GM12864 (cell line): Measurements from ENCODE around the gene TENM3.

Experiments used
- DNase-seq: peaks from one replicate; pipeline ENCODE4 v3.0.0-alpha.2; 2011; ENCODE audit warnings: low read depth
- H3K4me3 ChIP-seq: 2 replicates; pipeline ENCODE4 v1.5.1; 2011; ENCODE audit warnings: mild to moderate bottlenecking, low read depth, low read length, control low read depth
- TF ChIP-seq, protein P1 (sequence below): IDR thresholded peaks from 2 replicates; pipeline ENCODE4 v1.5.1; 2011; ENCODE audit warnings: low read depth, mild to moderate bottlenecking, moderate library complexity, low read length, control low read depth, inconsistent platforms; ENCODE audit errors: missing control alignments

The TENM3 gene

DNA sequence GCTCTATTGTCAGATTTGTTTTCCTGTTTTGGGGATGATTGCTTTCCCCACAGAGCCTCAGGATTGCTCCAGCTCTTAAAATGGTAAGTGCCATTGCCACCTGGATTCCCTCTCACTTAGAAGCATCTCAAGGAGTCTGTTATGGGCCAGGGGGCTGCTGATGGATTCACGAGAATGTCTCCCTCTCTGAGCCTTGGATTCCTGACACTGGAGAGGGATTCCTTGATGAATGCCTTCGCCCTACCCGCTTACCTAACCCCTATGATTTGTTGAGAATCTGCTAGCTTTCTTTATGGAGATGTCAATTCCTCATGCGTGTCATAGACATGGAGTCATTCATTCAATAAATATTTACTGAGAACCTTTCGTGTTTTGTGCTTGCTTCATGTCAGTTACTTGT, 36.9 kb upstream of the TENM3 start:
- no peak for DNase-seq
- TF ChIP-seq, protein P1, sequence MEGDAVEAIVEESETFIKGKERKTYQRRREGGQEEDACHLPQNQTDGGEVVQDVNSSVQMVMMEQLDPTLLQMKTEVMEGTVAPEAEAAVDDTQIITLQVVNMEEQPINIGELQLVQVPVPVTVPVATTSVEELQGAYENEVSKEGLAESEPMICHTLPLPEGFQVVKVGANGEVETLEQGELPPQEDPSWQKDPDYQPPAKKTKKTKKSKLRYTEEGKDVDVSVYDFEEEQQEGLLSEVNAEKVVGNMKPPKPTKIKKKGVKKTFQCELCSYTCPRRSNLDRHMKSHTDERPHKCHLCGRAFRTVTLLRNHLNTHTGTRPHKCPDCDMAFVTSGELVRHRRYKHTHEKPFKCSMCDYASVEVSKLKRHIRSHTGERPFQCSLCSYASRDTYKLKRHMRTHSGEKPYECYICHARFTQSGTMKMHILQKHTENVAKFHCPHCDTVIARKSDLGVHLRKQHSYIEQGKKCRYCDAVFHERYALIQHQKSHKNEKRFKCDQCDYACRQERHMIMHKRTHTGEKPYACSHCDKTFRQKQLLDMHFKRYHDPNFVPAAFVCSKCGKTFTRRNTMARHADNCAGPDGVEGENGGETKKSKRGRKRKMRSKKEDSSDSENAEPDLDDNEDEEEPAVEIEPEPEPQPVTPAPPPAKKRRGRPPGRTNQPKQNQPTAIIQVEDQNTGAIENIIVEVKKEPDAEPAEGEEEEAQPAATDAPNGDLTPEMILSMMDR: no peak
- no peak overlapping the region for H3K4me3 ChIP-seq

DNA sequence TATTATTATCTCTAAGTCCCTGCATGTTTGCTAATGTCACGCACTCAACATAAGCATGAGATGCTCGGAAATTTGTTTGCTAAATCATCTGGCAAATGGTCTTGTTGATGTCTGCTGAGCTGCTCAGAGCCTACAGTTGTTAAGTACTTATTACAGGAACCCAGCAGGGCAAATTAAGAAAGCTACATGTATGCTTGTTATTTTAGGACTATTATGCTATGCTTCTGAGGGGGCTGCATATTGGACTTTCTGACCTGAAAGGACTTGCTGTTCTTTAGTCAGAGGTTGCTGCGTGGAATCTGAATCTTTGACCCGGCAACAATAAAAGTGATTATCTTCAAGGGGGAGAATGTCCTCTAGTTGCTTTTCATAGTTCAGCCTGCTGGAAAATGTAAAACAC, 36.3 kb upstream of the TENM3 start:
- no peak overlapping the region for H3K4me3 ChIP-seq
- no peak for DNase-seq
- TF ChIP-seq, protein P1: no peak

DNA sequence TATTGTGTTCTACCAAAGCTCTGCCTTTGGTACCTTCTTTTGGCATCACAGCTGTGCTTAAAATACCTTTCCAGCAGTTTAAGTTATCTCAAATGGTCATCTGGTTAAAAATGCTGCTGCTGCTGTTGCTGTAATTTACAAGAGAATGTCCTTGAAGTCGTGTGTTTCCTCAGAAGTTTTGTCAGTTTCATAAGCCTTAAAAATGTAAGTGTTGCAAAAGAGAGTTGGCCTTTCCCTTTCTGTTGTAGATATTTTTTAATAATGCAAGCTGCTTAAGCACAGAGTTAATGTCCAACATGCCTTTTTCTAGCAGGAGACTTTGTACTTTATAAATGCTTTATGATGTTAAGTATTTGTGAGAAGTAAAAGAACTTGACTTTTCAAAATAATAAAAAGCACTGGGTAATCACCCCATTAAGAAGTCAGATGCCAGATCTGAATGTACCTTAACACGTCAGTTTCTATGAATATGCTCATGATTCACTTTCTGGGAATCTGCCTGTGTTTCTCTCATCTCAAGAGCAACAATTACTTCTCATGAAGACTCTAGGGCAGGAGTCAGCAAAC, 35.3 kb upstream of the TENM3 start:
- no peak for DNase-seq
- TF ChIP-seq, protein P1: no peak
- H3K4me3 ChIP-seq: no peak overlapping the region

DNA sequence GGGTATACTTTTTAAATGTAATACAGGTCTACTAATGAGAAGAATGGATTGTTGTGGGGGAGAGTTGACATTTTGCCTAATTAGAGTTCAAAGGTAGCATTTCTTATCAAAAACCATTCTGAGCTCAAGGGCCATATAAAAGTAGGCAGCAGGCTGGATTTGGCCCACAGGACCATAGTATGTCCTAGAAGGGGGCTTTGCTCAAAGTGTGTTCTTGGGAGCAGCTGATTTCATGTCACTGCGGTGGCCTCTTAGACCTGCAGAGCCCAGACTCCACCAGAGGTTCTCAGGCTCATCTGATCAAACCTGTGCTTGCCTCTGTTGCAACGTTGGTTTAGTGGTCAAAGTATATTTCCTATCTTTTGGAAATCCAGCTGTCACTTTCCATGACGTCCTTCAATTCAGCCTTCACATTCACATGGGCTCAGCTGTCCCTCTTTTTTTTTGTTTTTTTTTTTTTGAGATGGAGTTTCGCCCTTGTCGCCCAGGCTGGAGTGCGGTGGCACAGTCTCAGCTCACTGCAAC, 34.6 kb upstream of the TENM3 start:
- no peak for DNase-seq
- no peak overlapping the region for H3K4me3 ChIP-seq
- TF ChIP-seq, protein P1: no peak

DNA sequence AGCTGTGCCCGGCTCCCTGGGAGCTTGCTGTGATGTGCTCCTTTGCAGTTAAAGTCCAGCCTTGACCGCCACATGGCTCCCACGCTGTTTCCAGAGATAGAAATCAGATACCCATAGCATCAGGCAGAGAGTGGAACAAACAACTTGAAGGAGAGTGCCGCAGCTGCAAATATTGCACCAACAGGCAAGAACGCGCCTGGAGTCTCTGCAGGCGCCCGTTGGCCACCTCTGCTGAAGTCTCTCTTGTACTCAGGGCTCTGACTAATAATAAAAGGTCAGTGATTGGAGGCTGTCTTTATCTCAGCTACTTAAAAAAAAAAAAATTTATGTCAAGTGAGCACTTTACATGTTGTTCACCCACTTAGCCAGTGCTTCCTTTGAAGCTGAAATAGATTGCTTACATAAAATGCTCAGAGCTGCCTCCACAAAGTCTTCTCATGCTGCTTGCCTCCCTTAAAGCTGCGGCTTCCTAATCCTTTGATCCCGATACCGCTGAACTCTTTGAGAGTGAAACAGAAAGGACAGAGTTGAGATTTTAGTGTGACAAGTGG, 30.9 kb upstream of the TENM3 start:
- H3K4me3 ChIP-seq: no peak overlapping the region
- TF ChIP-seq, protein P1: no peak
- DNase-seq: no peak

DNA sequence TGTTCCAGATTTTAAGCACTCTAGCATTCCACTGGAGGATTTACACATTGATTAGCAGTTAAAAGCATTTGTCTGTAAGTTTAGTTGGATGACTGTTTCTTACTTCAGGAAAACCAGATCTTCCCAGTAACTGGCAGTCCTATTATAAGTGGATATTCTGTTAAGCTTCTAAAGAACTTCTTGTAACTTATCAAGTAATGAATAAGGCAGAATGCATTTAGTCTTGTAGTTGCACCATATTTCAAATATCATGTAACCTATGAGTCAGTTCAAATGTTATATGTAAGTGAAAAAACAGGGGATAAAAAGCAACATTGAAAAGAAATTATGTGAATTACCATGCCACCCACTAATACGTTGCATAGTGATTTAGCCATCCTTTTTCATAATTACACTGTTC, 30.2 kb upstream of the TENM3 start:
- TF ChIP-seq, protein P1: no peak
- H3K4me3 ChIP-seq: no peak overlapping the region
- DNase-seq: no peak

DNA sequence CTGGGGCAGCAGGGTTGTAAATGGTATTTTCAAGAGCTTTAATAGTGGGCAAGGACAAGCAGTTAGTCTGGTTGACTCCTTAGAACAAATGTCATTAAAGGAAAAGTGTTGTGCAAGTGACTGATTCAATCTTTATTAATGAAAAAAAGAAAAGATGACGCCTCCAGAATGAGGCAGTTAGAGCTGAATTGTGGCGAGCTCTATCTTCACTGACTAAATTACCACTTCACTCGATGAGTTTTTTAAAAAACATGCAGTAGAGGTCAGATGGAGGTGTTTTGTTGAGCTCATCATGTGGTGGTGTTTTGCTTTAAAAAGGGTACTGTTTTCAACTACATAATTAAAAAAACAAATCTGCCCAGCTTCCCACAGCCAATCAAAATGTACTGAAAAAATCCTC, 28.1 kb upstream of the TENM3 start:
- no peak for DNase-seq
- no peak overlapping the region for H3K4me3 ChIP-seq
- TF ChIP-seq, protein P1: no peak
